Left cardiac atrium (tissue), 4 donors: ENCODE data around the gene SARS2. TPM values are rescaled to one million over a fixed set of nuclear protein-coding genes. Genes with fewer than 3 reads are reported as not detected.
A peak's percentile ranks its signal among the peaks of the same experiment; 100 is the strongest.
"Not testable (repeated sequence)": the region's sequence is repeated elsewhere in the genome, so short reads cannot be mapped to it uniquely, and the experiment has no call there.

Experiments used
- ATAC-seq, 2 donors: fragments of 200-7000 bp; cut with Tn5 transposase; one replicate each; pipeline ENCODE4 v1.9.1; 2020; ENCODE audit warnings: mild to moderate bottlenecking in 2 of 2, moderate library complexity in 2 of 2
- DNase-seq: peaks from one replicate; pipeline ENCODE4 v3.0.0-alpha.2; 2020
- intact Hi-C, 2 donors: fragments of 100-400 bp; cut with DNase I; formaldehyde crosslinking; loops; one replicate each; pipeline versions ENCODE4 v1.14.1 to v1.15.1; 2022 to 2023
- long read RNA-seq: library from polyadenylated mRNA; unstranded; transcript quantifications from one replicate; pipeline ENCODE4 v2.0.0, GENCODE V29; 2021
- total RNA-seq, 2 donors: library from RNA; stranded (reverse); fragmentation: NEBNext Ultra II Directional; extraction: Animal tissue kit (Norgen Biotek cat#: 25700); gene quantifications; one replicate each; pipeline ENCODE4 v1.2.1, GENCODE V29; 2021
- donor health status: DM: no; HTN: yes; CAD: no.
- donor health status: DM: no; HTN: yes; CAD: no; lungs with severe emphysema.
- donor health status: DM: yes; HTN: yes; CAD: no.
- donor health status: Dilated cardiomyopathy.

The SARS2 gene, protein sequence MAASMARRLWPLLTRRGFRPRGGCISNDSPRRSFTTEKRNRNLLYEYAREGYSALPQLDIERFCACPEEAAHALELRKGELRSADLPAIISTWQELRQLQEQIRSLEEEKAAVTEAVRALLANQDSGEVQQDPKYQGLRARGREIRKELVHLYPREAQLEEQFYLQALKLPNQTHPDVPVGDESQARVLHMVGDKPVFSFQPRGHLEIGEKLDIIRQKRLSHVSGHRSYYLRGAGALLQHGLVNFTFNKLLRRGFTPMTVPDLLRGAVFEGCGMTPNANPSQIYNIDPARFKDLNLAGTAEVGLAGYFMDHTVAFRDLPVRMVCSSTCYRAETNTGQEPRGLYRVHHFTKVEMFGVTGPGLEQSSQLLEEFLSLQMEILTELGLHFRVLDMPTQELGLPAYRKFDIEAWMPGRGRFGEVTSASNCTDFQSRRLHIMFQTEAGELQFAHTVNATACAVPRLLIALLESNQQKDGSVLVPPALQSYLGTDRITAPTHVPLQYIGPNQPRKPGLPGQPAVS
- total RNA-seq: 10 to 100 TPM in 1 of 2 donors, 1 to 10 TPM in 1; 9.5 to 17.7 TPM
- long read RNA-seq, transcript SARS2-201 (16 exons, 2,057 nt): major isoform, 22 of 36 reads
- long read RNA-seq, partial matches to known transcripts: 3 of 36 reads
- long read RNA-seq, other reads (novel, unspliced or antisense): 11 of 36 reads

DNA sequence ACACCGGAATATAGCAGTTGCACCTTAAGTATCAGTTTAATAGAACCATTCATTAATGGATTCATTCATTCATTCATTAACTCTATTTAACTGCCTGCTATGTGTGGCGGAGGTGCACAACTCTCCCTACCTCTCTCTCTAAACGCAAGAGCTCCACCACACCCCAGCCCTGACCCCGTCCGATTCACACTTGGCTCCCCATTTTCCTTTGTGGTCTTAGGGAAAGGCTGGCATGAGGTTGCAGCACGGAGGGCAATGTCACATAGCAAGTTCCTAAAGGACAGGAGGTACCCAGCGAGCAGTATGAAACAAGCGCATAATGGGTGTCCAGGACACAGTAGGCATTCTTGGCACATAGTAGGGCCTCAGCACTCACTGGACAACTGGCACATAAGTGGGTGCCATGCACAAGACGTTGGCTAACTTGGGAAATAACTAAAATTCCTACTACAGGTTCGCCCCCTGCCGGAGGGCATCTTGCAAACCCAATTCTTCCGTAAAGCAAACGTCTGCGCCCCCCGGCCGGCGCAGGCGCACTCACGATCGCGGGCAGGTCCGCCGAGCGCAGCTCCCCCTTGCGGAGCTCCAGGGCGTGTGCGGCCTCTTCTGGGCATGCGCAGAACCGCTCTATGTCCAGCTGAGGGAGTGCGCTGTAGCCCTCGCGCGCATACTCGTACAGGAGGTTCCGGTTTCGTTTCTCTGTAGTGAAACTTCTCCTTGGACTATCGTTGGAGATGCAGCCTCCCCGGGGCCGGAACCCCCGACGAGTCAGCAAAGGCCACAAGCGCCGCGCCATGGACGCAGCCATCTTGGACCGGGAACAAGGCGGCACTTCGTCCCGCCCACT lies at the start of gene SARS2:
Gene SARS2 (minus strand): TSS at position 835 of the 847 bp plus-strand sequence. CDS start 27 bp downstream, at position 808.
- DNase-seq (peak; percentile 93), ATAC-seq (peak; percentile 88 to 91)
- intact Hi-C loops: loop anchor here (10.0 kb wide), 3 partner anchors 285 to 385 kb away; partner anchors contain the start of genes ACTN4 (in 1 of the 2), EIF3K (in 1 of the 2) and MAP4K1 (in 1 of the 2)

DNA sequence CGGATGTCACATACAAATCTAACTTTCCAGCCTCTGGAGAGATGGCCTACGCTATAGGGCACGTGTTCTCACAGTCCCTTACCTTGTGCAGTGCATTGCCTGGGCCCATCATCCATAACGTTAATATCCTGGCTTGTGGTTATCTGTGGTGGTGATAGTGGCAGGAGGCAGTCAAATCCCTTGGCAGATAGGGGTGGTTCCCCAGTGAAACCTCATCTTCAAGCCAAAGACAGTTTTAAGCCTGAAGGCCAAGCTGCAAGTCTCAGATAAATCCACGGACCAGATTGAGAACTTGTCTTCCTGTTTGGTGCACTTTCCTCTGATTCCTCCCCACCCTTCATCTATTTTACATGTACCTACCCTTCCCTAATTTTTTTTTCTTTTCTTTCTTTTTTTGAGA lies 49.2 kb upstream of the SARS2 start:
- intact Hi-C loops: no loop called here
- ATAC-seq (no peak), DNase-seq (no peak)

DNA sequence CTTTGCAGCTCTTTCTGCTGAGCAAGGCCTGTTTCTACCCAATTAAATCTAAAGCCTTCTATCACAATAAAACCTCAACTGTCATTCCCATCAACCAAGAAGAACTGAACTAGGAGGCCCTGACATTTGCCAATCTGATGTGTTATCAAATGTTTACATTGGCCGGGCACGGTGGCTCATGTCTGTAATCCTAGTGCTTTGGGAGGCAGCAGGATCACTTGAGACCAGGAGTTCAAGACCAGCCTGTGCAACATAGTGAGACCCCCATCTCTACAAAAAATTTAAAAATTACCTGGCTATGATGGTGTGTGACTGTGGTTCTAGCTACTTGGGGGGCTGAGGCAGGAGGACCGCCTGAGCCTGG lies 47.7 kb upstream of the SARS2 start:
- no peak for DNase-seq
- intact Hi-C loops: no loop called here
- ATAC-seq: no peak

DNA sequence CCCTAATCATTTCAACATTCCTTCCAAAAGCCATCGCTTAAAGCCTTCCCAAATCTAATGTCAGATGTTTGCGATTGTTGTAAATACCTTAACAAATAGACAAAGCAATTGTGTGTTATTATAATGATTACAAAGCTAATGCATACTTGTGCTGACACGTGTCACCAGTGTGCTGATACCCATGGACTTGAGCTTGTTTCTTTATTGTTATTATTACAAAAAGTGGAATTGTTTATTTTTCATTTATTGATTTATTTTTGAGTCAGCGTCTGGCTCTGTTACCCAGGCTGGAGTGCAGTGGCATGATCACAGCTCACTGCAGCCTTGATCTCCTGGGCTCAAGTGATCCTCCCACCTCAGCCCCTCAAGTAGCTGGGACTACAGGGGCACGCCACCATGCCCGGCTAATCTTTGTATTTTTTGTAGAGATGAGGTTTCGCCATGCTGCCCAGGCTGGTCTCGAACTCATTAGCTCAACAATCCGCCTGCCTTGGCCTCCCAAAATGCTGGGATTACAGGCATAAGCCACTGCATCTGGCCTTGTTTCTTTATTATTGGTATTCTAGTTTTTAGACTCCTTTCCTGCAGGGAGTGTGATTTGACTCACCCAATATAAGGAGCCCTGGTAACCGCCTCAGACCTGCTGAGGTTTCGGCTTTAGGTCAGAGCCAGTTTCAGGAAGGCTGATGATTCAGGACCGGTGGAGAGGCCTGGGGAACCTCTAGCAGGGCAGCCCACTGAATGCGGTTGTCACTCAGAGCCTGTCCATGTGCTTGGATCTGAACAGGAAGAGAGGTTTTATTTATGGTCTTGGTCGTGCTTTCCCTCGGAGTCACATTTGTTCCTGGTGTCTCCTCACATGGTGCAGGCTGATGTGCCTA lies 47.1 kb upstream of the SARS2 start:
- ATAC-seq: no peak
- no peak for DNase-seq
- intact Hi-C loops: no loop called here

DNA sequence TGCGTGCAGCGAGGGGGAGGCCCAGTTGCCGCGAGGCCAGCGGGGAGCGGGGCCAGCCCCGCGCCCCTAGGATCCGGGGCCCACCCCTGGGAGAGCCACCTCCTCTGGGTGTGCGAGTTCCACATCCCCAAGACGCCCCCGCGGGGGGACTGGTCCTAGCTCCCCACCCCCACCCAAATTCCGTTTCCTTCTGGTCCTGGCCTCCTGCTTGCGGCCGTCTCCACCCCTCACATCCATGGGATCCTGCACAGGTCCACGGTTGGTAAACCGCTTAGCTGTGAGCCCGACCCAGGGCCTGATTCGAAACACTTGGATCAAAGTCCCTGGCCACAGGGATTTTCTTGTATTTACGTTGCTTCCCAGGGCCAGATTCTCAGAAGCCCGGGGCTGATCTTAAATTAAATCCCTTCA lies 45.3 kb upstream of the SARS2 start:
- peak; percentile 45 to 55 for ATAC-seq
- intact Hi-C loops: no loop called here
- peak; percentile 39 for DNase-seq

DNA sequence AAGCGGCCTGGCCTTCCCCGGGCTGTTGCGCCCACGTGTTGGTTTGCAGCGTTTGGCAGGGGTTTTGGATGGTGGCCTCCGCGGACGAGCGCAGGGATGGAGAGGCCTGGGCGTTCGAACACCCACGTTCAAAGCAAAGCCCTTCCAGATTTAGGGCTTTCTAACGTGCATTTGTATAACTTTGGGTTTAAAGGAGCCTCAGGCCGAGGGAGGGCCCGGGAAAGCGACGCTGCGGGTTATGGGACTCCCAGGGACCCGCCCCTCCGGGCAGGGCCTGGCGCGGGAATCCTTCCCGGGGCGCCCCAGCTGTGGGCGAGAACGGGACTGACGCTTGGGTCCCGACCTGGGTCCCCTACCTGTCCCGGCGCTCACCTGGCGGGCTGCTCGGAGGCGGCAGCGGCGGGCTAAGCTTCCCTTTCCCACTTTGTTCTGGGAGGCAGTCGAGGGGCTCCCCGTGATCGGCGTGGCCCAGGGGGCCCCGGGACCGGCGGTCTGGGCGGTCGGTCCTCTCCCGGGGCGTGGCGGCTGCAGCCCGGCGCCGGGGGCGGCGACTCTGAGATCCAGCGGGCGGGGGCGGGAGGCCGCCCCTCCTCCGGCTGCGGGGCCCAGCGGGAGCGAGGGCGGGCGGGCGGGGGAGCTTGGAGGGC lies 44.8 kb upstream of the SARS2 start, which contains the start of gene FBXO17:
Gene FBXO17 (minus strand): TSS at position 529 of the 647 bp plus-strand sequence. CDS start 25,423 bp downstream, outside the sequence.
- peak; percentile 52 for DNase-seq
- intact Hi-C loops: no loop called here
- peak; percentile 89 to 95 for ATAC-seq

DNA sequence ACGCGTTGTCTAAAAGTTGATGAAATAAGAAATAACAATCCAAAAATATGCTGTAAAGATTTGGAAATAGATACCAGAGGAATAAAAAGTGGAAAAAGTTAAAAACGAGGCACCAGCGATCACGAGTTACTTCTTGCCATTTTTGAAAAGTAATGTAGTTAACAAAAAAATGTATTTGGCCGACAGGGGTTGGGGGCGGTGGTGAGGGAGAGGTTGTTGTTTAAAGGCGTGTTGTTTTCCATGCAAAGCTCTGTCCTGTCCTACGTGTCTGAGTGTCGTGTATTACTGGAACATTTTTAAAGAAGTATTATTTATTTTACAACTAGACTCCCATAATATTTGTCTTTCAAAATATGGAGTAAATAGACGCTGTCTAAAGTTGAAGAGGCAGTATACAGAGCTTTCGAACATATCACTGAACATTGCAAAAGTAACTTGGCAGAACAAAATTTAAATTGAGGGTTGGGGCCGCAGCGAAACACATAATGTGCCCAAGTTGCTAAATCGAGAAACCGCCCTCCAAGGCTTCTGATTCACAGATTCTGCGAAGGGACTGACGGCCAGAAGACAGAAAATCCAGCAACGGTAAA lies 44.2 kb upstream of the SARS2 start:
- no peak for DNase-seq
- intact Hi-C loops: no loop called here
- ATAC-seq: no peak

DNA sequence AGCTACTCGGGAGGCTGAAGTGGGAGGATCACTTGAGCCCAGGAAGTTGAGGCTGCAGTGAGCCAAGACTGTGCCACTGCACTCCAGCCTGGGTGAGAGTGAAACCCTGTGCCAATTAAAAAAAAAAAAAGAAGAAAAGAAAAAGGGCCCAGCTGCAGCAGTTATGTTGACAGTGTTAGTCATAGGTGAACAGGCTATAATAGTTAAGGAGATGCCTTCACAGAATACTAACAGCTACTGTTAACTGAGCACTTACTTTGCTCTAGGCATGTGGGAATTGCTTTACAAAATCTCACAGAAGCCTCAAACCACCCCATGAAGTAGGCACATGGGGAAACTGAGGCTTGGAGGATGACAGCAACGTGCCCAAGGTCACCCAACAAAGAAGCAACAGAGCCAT lies 41.1 kb upstream of the SARS2 start:
- DNase-seq: no peak
- intact Hi-C loops: no loop called here
- no peak for ATAC-seq

DNA sequence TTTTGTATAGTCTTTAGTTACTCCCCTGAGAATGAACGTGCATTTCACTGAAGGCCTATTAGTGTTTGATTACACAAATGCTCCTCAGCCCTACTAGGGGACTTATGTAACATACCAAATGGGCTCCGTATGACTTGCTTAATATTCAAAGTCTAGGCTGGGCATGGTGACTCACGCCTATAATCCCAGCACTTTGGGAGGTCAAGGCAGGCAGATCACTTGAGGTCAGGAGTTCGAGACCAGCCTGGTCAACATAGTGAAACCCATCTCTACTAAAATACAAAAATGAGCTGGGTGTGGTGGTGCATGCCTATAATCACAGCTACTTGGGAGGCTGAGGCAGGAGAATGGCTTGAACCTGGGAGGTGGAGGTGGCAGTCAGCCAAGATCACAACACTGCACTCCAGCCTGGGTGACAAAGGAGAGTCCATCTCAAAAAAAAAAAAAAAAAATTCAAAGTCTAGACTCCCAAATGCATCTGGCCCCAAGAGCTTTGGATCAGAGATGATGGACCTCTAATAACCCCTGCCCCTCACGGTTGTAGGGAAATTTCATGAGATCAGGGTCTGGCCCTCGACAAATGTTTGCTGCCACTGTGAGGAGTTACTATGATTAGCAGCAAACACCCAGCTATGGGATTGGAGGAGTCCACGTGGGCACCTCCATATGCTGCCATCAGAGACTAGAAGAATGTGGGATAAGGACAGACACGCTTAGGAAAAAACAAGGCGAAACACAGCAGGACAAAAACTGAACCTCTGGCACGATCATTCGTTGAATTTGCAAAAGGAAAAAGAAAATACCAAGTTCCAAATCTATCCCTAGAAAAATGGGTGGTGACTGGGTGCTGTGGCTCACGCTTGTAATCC lies 40.3 kb upstream of the SARS2 start:
- intact Hi-C loops: no loop called here
- DNase-seq: no peak
- ATAC-seq: no peak

DNA sequence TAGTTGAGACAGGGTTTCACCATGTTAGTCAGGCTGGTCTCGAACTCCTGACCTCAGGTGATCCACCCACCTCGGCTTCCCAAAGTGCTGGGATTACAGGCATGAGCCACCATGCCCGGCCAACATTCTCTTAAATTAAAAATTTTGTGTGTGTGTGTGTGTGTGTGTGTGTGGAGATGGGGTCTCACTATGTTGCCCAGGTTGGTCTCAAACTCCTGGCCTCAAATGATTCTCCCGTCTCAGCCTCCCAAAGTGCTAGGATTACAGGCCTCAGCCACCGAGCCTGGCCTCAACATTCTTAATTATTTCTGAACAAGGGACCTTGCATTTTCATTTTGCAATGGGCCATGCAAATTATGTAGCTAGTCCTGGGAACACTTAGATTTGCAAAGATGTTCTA lies 35.6 kb upstream of the SARS2 start:
- ATAC-seq, intact Hi-C loops, DNase-seq: not testable (repeated sequence)

DNA sequence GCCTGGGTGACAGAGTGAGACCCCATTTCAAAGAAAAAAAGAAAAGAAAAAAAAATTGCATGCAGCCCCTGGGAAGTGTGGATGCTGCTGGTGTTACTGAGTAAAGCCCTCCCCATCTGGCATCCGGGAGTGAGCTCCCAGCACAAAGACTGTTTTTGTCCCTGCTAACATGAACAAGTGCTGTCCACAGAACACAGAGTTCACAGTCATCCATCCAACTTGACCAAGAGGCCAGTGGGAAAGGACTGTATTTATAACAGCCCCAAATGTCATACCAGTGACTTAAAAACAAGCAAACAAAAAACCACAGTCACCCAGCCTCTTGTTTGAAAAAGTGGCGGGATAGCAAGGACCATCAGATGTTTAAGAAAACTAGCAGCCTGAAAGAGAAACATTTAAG lies 34.2 kb upstream of the SARS2 start:
- intact Hi-C loops: loop anchor here in 1 of 2 donors (5.0 kb wide), 1 partner anchor 363 kb away; no protein-coding TSS in a partner anchor
- ATAC-seq (no peak), DNase-seq (no peak)

DNA sequence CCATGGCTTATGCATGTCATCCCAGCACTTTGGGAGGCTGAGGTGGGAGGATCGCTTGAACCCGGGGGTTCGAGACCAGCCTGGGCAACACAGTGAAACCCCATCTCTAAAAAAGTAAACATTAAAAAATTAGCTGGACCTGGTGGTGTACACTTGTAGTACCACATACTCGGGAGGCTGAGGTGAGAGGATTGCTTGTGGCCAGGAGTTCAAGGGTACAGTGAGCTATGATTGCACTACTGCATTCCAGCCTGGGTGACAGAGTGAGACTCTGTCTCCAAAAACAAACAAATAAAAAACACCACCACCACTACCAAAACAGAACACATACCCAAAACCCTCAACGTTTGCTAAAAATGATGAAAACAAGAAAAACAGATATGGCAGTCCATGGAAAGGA lies 29.1 kb upstream of the SARS2 start:
- DNase-seq (no peak), ATAC-seq (no peak)
- intact Hi-C loops: loop anchor here in 1 of 2 donors (5.0 kb wide), 1 partner anchor 368 kb away; no protein-coding TSS in a partner anchor

DNA sequence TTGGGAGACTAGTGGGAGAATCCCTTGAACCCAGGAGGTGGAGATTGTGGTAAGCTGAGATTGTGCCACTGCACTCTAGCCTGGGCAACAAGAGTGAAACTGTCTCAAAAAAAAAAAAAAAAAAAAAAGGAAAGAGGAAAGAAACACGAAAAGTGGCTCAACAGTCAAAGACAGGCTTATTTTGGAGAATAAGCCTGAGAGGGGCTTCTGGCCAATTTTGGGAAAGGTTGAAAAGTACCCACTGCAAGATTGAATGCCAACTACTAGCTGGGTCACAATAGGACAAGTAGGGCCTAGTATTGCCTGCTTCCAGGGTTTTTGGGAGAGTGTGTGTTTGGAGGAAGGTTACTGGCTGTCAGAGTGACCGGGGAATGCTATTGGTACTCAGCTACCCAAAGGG lies 27.7 kb upstream of the SARS2 start:
- ATAC-seq (no peak), DNase-seq (no peak)

DNA sequence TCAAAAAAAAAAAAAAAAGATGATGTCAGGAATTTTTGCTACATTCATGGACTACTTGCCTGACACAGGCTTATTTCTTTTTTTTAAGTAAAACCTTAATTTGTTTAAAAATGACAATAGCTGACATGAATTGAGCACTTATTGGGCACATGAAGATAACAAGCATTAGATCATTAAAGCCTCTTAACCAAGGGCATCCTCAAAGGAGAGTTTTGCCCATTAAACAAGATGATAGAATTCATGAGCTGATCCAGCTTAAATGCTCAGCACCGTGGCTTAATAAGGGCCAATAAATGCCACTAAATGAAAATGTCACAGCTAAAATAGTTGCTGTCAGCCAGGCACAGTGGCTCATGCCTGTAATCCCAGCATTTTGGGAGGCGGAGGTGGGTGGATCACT lies 25.7 kb upstream of the SARS2 start:
- intact Hi-C loops: no loop called here
- DNase-seq (no peak), ATAC-seq (no peak)

More for the DNA sequence above, 27.7 kb upstream of the SARS2 start:
- intact Hi-C loops: no loop called here

DNA sequence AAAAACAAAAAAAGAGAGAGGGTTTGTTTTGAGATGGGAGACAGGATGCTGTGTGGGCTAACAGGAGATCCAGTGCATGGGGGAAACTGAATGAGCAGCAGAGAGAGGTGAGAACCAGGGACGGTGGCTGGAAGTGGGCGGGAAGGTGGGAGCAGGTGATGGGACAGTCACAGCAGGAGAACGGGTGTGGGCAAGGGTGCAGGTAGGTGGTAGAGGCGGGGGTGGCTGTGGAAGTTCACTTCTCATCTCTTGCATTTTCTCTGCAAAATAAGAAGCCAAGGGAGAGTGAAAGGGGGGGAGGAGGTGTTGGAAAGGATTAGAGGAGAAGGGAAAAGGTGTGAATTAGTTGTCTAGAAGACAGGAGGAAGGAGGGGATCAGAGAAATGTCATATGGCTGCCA lies 23.1 kb upstream of the SARS2 start:
- no peak for ATAC-seq
- intact Hi-C loops: no loop called here

DNA sequence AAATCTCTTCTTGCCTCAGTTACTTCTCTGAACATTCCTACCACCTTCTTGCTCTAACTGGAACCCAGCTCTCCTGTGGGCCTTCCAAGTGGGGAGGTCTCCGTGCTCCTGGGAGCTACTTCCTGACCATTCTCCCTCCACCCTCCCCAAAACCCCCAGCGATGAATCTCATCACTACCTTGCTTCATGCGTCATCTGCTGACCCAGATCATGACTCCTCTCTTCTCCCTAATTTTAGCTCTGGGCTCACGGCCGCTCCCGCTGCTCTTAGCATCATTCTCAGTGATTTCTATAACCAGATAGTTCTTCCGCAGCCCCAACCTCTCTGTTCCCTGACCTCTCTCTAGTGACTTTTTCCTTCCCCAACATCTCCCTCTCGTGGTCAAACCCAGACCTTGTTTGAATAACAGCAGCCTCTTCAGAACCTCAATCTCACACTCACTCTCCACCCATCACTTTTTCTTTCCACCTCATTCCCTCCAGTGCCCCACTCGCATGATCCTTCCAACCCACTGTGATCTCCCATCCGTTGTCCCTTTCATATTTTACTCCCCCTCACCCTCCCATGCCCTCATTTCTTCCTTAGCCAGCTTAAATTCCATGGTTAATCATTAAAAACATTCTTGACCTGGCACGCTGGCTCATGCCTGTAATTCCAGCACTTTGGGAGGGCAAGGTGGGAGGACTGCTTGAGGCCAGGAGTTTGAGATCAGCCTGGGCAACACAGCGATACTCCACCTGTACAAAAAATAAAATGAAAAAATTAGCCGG lies 22.0 kb upstream of the SARS2 start:
- ATAC-seq: no peak
- intact Hi-C loops: no loop called here

More for the DNA sequence above, 23.1 kb upstream of the SARS2 start:
- DNase-seq: no peak

More for the DNA sequence above, 22.0 kb upstream of the SARS2 start:
- no peak for DNase-seq
